D721Med (cell line): ENCODE results near the gene LDB2.

ENCODE experiments used
- DNase-seq: peaks from one replicate; pipeline ENCODE4 v3.0.0; 2011; ENCODE audit warnings: low spot score; ENCODE audit not compliant: insufficient read length
- FAIRE-seq: peaks from 2 replicates; lab custom pipeline; 2011; peaks lifted over from hg19 to GRCh38; lab: Jason Lieb, UNC
- CTCF ChIP-seq: IDR thresholded peaks from 2 replicates; pipeline ENCODE4 v1.5.1; 2012; ENCODE audit warnings: mild to moderate bottlenecking, control low read depth; ENCODE audit not compliant: insufficient read depth; ENCODE audit errors: missing control alignments

The LDB2 gene

GRCh38 chr4:16857425-16857824, 41.0 kb downstream of the LDB2 start:
- TF ChIP-seq CTCF, result no peak
- DNase-seq (no peak), FAIRE-seq (no peak)

- FAIRE-seq, result no peak
- no peak for DNase-seq
Observed at GRCh38 chr4:16853640-16854039, 44.8 kb downstream of the LDB2 start.

GRCh38 chr4:16852644-16853043, 45.8 kb downstream of the LDB2 start:
- FAIRE-seq (no peak), DNase-seq (no peak)
- no peak for TF ChIP-seq CTCF

More at GRCh38 chr4:16853640-16854039, 44.8 kb downstream of the LDB2 start:
- TF ChIP-seq CTCF, result no peak

- no peak for DNase-seq
- FAIRE-seq, result no peak
- no peak for TF ChIP-seq CTCF
Observed at GRCh38 chr4:16852228-16852627, 46.2 kb downstream of the LDB2 start.

GRCh38 chr4:16846540-16847117, 51.8 kb downstream of the LDB2 start:
- FAIRE-seq, result no peak
- TF ChIP-seq CTCF, result no peak

GRCh38 chr4:16844816-16845586, 53.4 kb downstream of the LDB2 start:
- FAIRE-seq (no peak), DNase-seq (no peak)
- TF ChIP-seq CTCF, result no peak

More at GRCh38 chr4:16846540-16847117, 51.8 kb downstream of the LDB2 start:
- no peak for DNase-seq
